HG03175 (cell line): ENCODE results near the gene MTO1.
"Not testable (repeated sequence)": the region's sequence is repeated elsewhere in the genome, so short reads cannot be mapped to it uniquely, and the experiment has no call there.

Experiments used
- ATAC-seq: cut with Tn5 transposase; IDR thresholded peaks from one replicate; pipeline ENCODE4 v1.9.1; 2021; ENCODE audit warnings: mild to moderate bottlenecking, moderate library complexity; ENCODE audit not compliant: unreplicated experiment

Gene MTO1

GRCh38 chr6:73523434-73524123, 62.0 kb downstream of the MTO1 start:
- ATAC-seq, result peak; percentile 53

- ATAC-seq, result no peak
Observed at GRCh38 chr6:73525546-73526330, 64.2 kb downstream of the MTO1 start.

- no peak for ATAC-seq
Observed at GRCh38 chr6:73528897-73529296, 67.4 kb downstream of the MTO1 start.

GRCh38 chr6:73532293-73532692, 70.8 kb downstream of the MTO1 start:
- ATAC-seq, result no peak

GRCh38 chr6:73534628-73535027, 73.1 kb downstream of the MTO1 start:
- ATAC-seq, result no peak

- ATAC-seq, result no peak
Observed at GRCh38 chr6:73537677-73538076, 76.1 kb downstream of the MTO1 start.

GRCh38 chr6:73538116-73538779, 76.7 kb downstream of the MTO1 start:
- no peak for ATAC-seq

- not testable (repeated sequence) for ATAC-seq
Observed at GRCh38 chr6:73542481-73542880, 80.9 kb downstream of the MTO1 start.

GRCh38 chr6:73542891-73543290, 81.4 kb downstream of the MTO1 start:
- ATAC-seq, result no peak

- ATAC-seq, result no peak
Observed at GRCh38 chr6:73547036-73547435, 85.5 kb downstream of the MTO1 start.

GRCh38 chr6:73548458-73549446, 87.2 kb downstream of the MTO1 start:
- ATAC-seq, result no peak

GRCh38 chr6:73551115-73551514, 89.6 kb downstream of the MTO1 start:
- ATAC-seq, result not testable (repeated sequence)

- ATAC-seq, result not testable (repeated sequence)
Observed at GRCh38 chr6:73555380-73555949, 93.9 kb downstream of the MTO1 start.

GRCh38 chr6:73556836-73557235, 95.3 kb downstream of the MTO1 start:
- ATAC-seq, result no peak
